Measurements from ENCODE around the gene KCNK4.

DNA sequence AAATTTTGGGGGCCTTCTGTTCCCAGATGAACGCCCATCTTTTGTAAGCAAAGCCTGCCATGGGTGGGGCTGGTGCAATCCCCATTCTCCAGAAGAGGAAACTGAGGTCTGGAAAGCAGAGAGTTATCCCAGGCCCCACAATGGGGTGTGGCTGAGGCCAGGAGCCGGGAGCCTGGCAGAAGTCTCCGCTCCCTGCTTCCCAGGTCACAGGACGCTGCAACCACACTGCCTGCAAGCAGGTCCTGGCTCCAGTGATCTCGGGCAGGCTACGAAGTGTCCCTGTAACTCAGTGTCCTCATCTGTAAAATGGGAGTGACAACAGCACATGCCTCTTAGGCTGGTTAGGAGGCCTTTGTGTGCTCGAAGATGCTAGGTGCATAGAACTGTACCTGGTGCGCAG lies 38.1 kb upstream of the KCNK4 start:
- TF ChIP-seq CTCF (IDR thresholded peaks at IDR 0.05) (no peak), ZSCAN20 (CRISPR knock-in tag; IDR thresholded peaks at IDR 0.05) (no peak), USF2 (IDR thresholded peaks at IDR 0.05) (no peak), EP300 (IDR thresholded peaks at IDR 0.05) (no peak)
- TF ChIP-seq, protein P1, sequence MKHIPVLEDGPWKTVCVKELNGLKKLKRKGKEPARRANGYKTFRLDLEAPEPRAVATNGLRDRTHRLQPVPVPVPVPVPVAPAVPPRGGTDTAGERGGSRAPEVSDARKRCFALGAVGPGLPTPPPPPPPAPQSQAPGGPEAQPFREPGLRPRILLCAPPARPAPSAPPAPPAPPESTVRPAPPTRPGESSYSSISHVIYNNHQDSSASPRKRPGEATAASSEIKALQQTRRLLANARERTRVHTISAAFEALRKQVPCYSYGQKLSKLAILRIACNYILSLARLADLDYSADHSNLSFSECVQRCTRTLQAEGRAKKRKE (CRISPR knock-in tag; IDR thresholded peaks at IDR 0.05; ENCODE audit: low read depth), result no peak

Data from A549 (cell line).